GM12892 (cell line): ENCODE data around the gene ZBTB16.

Experiments used
- POLR2A ChIP-seq: IDR thresholded peaks from 2 replicates; pipeline ENCODE4 v1.6.1; 2011; ENCODE audit warnings: low read depth, low read length, control low read depth
- POLR2AphosphoS5 ChIP-seq: IDR thresholded peaks from 2 replicates; pipeline ENCODE4 v1.6.1; 2011; ENCODE audit warnings: low read depth, low read length, control low read depth

DNA sequence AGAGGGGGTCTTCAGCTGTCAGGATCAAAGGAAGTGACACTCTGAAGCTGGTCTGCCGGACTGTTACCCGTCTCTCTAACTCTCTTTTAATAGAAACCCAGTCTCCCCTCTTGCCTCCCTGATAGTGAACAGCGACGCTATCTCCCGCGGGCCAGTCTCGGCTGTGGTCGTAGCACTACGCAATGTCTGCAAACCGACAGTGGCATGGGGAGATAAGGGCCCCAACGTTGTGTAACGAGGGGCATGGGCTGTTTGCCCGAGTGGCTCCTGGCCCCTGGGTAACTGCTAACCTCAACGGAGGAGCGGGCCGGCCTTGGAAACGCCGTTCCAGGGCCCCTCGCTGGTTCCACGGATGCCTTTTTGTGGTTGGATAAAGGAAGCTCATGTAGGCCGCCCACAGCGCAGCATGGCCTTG, 23.3 kb downstream of the ZBTB16 start:
- TF ChIP-seq POLR2A, result no peak
- no peak for TF ChIP-seq POLR2AphosphoS5
